ENCODE results near the gene ANKRD33B.

ANKRD33B gene

DNA sequence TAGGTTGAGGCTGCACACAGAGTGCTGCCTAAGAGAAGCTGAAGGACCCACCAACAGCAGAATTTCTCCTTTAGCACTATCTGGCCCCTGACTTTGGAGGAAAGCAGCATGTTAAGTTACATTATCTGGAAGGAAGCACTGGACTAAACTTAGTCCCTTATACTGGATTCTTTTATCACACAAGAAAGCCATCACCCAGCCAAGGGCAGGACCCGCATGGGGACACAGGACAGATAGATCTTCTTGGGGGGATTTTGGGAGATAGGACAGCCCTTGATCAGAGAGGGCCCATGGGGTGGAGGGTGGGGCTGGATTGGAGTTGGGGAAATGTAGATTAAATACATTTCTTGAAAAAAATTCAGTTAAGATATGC is 14.4 kb downstream of the ANKRD33B start:
- DNase-seq (ENCODE audit: low read depth), result no peak

DNA sequence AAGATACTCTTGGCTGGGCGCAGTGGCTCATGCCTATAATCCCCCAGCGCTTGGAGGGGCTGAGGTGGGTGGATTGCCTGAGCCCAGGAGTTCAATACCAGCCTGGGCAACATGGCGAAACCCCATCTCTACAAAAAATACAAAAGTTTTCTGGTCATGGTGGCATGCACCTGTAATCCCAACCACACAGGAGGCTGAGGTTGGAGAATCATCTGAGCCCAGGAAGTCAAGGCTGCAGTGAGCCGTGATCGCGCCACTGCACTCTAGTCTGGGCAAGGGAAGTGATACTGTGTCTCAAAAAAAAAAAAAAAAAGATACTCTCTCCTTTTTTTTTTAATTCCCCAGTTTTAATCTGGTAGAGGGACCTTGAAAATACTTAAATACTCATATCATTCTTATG is 15.0 kb downstream of the ANKRD33B start:
- no peak for DNase-seq (ENCODE audit: low read depth)

DNA sequence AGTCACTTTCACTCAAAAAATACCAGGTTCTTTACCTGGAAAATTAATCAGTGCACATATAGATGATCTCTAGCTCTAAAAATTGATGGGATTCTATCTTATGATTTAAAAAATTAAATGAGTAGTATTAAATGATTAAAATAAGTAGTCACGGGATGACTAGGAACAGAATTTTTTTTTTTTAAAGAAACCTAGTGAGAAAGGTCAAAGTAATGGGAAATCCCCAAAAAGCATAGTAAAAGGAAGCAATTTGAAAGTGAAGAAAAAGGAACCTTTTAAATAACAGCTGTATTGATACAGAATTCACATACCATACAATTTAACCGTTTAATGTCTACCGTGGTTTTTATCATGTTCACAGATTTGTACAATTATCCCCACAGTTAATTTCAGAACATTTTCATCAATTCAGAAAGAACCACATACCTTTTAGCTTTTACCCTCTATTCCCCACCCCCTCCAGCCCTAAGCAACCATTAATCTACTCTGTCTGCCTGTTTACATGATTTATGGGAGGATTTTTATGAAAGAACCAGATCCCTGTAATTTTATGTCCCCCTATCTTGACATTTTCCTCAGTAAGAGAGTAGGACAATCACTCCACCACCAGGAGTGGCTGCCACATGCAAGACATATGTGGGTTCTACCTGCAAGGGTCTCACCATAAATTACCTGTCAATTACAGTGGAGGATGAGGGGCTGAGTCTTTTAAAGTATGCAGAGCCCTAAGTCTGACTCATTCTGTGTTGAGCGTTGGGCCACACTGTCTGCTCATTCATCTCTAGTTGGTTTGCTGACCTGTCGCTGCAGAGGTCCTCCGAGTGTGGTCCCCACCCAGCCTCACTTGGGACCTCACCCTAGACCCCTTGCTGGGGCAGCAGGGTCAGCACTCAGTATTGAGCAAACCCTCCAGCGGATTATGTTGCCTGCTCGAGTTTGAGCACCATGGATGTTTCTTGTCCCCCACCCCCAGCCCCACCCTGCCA is 16.0 kb downstream of the ANKRD33B start:
- DNase-seq (ENCODE audit: low read depth), result no peak

DNA sequence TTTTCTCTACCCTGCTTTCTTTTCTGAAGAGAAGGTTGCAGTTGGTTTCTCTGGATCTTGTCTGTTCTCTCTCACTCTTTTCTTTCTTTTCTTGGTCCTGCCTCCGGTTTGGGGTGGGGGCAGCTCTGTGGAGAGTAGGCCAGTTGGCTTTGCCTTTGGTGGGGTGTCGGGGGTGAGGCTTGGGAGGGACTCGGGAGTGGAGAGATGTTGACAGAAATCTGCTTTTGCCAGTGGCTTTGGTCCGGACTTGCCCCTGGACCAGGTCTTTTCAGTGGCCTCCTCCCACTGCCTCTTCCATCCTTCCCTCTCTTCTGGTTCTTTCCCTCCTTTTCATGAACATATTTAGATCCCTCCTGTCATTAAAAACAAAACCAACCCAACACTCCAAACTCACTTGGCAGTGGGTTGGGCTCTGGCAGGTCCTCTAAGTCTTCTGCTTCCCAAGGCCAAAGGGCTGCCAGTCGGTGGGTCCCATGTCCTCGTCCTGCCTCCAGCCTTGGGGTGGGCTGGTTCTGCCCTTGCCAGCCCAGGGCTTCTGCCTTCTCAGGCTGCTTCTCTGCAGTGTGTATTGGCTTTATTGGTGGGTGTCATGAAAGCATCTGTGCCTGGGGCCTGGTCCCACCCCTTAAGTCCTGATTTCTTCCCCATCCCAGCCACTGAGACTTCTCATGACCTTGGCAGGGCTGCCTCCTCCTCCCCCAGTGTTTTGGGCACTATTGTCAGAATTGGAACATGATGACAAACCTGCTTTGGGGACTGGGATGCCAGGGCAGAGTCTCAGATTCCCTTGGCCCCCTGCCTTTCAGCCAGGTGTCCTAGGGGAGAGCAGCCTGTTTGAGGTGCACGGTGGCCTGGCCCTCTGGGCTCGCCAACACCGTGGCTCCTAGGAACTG is 16.9 kb downstream of the ANKRD33B start:
- DNase-seq (ENCODE audit: low read depth), result no peak

DNA sequence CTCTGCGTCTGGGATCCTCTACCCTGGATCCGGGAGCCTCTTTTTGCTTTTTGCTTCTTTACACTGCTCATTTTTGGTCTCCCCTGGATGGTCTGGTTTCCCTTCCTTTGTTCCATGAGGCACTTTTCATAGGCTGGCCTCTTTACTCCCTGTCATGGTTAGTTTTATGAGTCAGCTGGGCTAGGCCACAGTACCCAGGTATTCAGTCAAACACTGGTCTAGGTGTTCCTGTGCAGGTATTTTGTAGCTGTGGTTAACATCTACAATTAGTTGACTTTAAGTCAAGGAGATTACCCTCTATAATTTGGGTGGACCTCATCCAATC is 17.5 kb downstream of the ANKRD33B start:
- no peak for DNase-seq (ENCODE audit: low read depth)

DNA sequence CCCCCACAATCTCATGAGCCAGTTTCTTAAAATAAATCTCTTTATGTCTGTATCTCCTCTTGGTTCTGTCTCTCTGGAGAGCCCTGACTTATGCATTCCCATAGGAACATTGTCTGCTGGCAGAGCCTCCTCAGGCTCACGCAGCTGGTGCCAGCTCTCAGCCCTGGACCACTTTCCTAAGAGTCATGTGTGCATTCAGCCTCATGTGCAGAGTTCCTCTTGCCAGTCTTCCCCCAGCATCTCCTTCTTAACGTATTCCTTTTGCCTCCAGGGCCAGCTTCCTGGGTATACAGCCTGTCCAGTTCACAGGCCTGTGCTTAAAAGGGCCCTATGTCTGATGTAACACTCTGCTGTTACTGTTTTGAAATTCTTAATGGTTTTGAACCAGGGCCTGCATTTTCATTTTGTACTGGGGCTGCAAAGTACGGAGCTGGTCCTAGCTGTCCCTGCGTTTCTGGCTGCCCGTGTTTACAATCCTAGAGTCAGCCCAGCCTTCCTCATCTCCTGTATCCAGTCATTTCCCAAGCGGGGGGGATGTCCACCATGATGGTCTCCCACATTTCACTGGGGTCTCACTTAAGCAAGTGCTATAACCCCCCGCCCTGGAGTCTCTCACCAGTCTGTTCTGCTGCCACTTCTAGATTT is 18.1 kb downstream of the ANKRD33B start:
- no peak for DNase-seq (ENCODE audit: low read depth)

DNA sequence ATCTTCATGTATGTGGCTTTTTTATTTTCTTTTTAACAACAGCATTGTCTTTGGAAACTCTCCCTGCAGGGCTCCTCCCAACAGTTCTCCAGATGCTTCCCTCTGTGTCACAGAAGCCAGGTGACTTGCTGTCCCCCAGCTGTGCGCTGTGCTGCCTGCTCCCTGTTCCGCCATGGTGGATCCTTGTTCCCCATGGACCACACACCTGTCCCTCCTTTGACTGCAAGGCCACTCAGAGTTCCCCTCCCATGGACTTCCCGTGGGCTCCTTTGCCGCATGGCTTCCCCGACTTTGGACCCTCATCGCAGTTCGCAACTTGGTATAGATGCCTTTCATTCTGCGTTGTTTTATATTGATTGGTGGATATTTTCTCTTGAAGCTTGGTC is 18.6 kb downstream of the ANKRD33B start:
- no peak for DNase-seq (ENCODE audit: low read depth)

DNA sequence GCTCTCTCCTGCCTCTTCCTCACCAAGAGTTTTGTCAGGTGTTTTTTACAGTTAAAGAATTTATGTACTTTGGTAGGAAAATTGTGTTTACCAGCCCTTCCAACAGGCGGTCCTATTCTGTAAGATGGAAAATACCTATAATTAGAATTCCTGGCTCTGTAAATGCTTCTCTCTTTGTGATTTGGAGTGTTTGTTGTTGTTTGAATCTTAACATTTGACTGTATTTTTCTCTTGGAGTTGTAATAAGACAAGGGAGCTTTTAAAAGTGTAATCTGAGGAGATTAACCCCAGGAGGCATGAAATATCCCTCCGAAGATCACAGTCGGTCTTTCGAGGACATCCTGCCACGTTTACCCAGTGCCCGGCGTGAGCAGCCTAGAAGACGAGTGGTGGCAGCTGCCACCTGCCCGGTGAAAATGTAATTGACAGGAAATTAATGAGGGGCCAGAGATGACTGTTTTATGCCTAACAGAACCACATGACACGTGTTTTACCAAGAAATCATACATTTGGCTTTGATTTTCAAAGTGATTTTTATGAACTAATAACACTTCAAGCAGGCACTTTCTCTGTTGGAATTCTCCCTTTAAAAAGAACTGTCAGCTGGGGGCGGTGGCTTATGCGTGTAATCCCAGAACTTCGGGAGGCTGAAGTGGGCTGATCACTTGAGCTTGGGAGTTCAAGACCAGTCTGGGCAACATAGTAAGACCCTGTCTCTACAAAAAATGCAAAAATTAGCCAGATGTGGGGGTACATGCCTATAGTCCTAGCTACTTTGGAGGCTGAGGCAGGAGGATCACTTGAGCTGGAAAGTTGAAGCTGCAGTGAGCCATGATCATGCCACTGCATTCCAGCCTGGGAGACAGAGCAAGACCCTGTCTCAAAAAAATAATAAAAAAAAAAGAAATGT is 20.0 kb downstream of the ANKRD33B start:
- no peak for DNase-seq (ENCODE audit: low read depth)

DNA sequence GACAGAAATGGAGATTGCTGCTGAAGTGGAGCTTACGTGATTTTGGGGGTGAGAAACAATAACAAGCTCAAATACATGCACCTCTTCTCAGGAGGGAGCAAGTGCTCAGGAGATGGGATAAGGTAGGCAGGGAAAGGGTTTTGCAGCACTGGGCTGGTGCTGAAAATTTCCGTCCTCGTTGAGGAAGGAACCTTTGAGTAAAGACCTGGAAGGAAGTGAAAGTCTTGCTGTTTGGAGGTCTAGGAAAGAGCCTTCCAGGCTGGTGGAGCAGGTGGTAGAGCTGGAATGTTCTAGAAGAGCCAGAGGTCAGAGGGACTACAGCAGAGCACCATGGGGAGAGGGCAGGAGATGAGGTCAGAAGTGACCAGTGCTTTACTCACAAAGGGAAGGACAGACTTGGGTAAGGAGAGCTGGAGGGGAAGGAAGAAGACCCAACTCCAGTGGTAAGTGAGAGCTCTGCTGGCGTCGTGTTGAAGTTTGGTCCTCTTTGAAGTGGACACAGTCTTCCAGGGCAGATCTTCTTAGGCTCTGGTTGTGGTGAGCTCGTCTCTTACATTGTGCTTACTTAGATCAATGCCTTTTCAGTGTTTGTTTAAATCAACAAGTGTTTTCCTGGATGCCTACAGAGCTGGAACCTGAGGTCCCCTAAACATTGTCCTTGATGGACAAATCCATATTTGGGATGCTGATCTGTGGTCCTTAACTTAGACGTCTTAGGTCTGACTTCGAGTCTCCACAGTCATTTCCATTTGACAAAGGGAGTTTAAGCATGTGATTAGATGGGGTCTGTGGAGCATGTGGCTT is 21.0 kb downstream of the ANKRD33B start:
- no peak for DNase-seq (ENCODE audit: low read depth)

DNA sequence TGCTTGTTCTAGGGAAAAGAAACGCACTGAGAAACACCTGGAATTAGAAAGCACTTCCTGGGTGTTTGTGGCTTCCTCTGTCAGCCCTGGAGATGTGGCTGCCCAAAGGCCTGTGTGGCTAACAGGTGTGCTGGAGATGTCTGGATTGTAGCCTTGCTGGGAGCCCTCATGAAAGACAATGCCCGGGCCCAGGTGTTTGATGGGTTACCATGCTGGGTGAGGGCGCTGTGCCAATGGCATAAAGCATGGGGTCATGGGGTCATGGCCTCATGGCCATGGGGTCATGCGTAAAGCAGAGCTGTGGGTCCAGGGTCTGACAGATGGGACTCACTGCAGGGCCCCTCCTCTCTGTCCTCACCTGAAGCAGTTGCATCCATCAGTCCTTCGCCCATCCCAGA is 21.6 kb downstream of the ANKRD33B start:
- no peak for DNase-seq (ENCODE audit: low read depth)

DNA sequence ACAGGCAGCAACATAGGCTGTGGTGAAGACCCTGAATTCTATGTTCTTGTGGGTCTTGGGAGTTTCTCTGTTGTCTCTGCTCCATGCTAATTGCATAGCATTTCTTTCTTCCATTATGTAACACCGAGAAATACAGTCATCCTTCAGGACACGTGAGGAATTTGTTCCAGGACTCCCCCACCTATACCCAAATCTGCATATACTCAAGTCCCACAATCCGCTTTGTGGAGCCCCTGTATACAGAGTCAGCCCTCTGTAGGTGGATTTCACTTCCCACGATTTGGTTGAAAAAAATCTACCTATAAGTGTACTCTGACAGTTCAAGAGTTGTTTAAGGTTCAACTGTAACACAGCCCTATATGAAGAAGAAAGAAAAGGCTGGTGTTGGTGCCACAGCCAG is 22.1 kb downstream of the ANKRD33B start:
- no peak for DNase-seq (ENCODE audit: low read depth)

DNA sequence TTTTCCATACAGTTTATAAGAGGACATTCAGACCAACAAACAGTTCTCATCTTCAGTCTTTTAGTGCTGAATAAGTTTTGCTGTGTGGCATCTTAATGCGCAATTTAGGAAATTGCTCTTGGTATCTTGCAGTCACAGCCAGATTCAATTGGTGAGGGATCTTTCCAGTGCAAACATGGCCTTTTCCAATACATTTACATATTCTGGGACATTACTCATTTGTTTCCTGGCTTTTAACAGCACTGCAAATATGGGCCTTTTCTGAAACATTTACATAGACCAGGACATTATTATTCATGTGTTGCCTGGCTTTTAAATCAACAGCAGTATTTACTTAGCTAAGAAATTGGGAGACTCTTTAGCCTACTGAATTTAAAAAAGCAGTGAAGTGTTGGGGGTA is 22.7 kb downstream of the ANKRD33B start:
- no peak for DNase-seq (ENCODE audit: low read depth)

DNA sequence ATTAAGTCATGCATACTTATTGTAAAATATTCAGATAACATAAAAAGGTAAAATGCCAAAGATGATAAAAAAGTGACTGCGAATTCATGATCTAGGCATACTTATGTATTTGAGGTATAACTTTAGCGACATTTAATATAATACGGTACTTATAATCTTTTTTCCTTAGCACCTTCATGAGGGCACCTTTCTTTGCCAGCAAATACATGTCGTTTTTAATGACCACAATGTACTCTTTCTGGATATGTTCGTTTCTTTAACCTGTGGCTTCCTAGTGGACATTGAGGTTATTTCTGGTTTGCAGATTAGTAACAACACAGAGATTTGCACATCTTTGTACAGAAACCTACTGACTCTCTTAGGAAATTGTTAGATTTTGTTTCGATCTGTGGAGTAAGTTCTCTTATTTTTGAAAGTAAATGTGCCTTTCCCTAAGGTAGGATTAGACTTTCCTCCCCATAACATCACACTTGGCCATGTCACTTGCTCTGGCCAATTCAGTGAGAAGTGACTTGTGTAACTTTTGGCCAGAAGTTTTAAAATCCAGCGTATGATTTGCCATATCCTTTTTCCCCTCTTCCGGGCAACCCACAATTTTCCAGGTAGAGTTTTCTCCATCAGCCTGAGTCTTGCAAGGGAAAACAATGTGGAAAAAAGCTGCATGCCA is 24.4 kb downstream of the ANKRD33B start:
- DNase-seq (ENCODE audit: low read depth), result no peak

DNA sequence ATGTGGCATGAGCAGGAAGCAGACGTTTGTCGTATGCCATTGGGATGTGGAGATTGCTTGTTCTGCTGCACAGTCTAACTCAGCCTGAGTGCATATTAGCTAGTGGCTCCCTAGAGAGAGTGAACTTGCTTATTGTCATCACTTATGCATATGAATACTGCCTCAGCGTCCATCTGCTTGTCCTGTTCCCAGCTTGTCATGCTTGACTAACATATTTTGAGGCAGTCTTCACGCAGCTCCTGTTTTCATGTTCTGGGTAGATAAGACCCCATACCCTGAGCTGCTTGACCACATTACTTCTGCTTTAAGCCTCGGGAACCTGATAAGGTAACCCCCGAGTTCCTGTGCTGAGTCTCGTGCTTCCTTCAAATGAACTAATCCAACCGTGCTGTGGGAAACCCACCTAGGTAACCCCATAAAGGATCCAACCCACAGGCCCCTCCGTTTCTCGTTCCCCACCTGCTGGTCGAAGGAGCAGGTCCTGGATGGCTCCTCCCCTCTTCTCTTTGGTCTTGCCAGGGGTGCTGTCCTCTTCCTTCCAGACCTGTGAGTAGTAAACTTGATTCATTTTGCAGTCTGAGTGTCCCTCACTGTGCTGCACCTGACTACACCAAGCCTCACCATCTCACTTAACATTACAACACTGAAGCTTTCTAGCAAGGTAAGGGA is 25.0 kb downstream of the ANKRD33B start:
- DNase-seq (ENCODE audit: low read depth), result no peak

DNA sequence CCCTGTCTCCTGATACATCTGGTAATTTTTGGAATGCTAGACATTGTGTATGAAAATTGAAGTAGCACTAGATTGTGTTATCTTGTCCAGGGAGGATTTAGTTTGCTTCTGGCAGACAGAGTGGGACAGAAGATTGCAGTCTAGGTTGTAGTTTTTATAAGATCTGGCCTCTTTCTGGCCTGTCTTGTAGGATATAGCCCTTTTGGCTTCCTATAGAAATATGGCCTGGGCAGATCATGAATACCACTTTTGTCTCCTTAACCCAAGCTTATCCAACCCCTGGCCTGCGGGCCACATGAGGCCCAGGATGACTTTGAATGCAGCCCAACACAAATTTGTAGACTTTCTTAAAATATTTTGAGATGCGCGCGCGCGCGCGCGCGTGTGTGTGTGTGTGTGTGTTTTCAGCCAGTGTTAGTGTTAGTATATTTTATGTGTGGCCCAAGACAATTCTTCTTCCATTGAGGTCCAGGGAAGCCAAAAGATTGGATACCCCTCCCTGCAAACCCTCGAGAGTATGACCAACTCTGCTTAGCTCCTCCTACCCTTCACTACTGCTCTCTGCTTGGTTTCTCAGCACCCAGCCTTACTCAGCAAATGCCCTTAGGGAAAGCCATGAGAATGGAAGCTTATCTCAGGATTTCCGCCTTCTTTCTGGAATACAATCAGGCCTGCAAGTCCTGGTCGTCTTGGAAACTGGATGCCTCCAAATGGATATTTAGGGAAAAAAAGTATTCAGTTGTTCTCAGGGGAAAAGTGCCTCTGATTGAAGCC is 26.5 kb downstream of the ANKRD33B start:
- DNase-seq (ENCODE audit: low read depth), result peak; percentile 65

DNA sequence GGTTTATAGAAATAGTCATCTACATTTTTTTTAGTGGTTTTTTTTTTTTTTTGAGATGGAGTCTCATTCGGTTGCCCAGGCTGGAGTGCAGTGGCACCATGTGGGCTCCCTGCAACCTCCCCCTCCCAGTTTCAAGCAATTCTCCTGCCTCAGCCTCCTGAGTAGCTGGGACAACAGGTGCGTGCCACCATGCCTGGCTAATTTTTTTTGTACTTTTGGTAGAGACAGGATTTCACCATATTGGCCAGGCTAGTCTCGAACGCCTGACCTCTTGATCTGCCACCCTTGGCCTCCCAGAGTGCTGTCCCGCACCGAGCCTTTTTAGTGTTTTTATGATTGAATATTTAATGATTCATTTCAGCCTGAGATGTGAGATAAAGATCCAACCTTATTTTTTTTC is 27.3 kb downstream of the ANKRD33B start:
- DNase-seq (ENCODE audit: low read depth), result no peak

DNA sequence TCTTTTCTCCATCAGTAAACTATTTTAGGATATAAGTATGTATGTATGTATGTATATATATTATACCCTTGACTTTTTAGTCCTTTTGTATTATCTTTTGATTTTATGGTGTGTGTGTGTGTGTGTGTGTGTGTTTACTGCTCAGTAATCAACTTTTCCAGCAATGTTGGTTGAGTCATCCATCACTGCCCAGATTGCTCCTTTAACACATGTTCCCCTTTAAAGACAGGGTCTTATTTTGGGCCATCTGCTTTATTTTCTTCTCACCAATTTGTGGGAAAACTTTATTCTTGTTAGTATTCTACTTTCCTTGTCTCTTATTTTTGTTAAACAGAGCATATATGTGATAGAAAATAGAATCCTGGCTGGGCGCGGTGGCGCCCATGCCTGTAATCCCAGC is 28.1 kb downstream of the ANKRD33B start:
- no peak for DNase-seq (ENCODE audit: low read depth)

DNA sequence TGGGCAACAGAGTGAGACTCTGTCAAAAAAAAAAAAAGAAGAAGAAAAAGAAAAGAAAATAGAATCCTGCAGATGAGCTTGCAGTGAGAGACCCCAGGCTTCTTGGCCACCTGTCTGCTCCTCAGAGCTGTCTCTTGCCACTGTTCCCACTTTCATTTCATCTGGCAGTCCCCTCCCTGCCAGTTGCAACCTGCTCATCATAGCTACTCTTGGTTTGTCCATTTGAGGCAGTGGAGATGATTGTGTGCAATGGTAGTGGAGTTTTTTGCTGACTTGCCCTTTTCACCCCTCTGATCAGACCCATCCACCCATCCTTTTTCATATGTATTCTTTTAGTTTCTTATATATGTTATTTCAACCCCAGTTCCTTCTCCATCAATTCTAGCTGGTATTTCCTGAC is 28.7 kb downstream of the ANKRD33B start:
- DNase-seq (ENCODE audit: low read depth), result no peak

Measured in amniotic epithelial cell (primary cell).